ENCODE results near the gene GATA3.

GATA3 gene

DNA sequence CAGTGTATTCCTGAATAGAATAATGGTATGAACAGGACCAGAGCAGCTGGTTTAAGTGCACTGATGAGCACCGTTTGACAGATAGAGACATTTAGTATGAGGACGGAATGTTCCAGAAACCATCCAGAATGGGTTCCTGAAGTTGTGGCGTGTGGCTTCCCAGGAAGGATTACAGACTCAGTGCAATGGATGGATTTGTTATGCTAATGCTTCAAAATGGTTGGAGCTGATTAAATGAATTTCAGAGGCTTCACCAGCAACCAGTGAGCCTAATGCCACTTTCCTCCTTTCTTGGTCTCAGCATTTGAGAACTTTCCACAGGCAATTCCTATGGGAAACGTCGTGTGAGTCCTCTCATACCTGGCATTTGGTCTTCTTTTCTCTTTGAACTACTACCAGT, 9.9 kb downstream of the GATA3 start:
- DNase-seq (ENCODE audit: low read depth): no peak

DNA sequence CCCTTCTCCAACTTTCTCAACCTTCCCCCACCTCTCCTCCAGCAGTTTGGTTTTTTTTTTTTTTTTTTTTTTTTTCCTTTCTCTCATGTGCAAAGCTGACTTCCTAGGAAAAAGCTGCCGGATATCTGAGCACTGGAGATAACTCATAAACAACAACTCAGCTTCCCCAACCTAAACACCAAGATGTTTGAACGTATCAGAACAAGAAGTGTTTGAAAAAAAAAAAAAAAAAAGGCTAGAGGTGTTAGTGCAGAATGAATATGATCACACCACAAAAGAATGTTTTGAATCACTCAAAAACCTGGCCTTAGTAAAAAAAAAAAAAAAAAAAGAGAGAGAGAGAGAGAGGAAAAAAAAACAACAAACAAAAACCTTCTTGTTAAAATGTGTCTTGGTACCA, 11.2 kb downstream of the GATA3 start:
- no peak for DNase-seq (ENCODE audit: low read depth)

DNA sequence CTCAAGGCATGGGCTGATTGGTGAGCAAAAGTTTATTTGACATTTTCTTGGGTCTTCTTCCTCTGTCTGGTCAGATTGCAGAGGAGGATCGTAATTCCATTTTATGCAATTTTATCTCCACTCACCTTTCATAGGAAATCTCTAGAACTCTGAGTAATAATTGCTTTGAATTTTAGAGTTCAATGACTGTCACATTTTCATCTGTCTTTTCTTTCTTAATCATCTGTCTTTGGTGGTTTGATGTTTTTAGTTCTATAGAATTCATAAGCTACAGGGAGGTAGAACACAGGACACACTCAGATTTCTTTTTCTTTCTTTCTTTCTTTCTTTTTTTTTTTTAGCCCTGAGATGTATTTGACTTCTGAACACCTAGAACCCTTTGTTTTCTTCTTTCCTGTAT, 11.6 kb downstream of the GATA3 start:
- DNase-seq (ENCODE audit: low read depth): no peak

DNA sequence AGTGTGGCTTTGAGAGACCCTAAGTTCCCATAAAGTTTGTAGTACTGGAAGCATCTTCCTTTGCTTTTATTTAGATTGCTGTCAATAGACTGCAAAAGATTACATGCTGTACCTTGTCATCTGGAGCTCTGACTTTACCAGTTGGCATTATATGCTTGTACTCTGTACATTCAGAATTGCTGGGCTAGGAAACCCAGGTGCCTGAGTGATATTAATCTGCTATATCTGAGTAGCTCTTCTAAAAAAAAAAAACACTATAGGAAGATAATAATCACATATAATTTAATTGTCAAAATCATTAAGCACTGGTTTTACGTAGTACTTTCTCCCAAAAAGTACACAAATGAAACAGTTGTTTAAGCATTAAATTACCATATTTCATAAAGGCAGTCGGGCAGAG, 12.3 kb downstream of the GATA3 start:
- DNase-seq (ENCODE audit: low read depth): no peak

DNA sequence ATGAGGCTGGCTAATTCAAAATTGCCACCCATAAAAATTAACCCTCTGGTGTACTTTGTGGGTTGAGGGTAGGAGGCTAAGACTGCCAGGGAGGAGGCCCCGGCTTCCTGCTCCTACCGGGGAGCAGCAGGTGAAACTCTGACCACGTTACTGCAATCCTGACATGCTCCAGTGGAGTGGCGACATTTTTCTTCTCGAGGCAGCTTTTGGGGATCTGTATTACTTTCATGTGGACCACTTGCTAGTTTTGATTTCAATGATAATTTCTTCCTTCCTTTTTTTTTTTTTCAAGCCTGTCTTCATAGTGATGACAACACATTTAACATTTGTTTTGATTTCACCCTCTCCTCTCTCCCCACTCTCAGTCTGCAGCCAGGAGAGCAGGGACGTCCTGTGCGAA, 14.6 kb downstream of the GATA3 start:
- no peak for DNase-seq (ENCODE audit: low read depth)

DNA sequence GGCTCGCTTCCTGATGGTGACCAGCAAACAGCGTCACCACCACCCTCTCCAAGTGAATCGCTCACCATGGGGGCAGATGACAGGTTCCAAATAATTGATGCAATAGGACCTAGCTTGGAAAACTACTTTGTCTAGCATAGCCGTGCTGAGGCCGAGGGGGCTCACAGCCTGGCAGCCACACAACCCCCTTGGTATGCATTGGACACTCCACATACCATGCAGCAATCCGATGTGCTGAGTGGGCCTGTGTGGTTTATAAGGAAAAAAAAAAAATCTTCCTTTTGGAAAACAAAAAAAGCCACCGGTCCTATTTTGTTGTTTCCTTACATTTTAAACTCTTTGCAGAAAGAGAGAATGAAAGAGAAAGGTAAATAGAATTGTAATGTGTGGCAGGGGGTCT, 15.1 kb downstream of the GATA3 start:
- DNase-seq (ENCODE audit: low read depth): no peak

DNA sequence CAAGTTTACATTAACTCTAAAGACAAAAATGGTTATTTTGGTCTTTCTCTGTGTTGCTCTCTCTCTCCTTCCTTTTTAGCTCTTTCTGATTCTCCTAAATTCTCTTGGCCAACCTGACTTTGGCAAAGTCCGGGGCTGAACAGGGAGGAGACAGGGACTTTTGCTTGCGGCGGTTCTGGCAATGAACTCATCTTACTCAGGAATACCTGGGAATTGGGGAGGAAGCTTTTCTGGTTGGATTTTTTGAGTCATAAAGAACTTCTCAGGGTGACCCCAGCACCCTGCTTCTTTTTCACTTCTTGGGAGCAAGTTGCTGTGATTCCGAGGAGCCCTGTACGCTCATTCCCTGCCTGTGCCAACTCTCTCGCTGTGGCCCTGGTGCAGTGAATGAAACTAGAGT, 16.0 kb downstream of the GATA3 start:
- no peak for DNase-seq (ENCODE audit: low read depth)

DNA sequence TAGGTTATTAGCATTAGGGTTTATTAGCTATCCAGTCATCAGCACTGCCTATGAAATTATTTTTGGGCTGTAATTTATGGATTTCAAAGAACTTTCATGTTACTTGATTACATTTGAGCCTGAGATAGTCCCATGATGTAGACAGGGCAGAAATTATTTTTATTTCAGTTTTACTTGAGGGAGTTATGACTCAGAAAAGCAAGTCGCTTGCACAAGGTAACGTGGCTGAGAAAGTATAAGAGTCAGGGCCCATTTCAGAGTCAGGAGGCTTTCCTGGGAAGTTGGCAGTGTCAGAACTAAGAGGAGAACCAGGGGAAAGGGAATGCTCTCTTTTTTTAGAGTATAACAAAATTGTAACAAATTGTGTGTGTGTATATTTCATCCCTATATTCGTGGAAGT, 16.5 kb downstream of the GATA3 start:
- DNase-seq (ENCODE audit: low read depth): no peak

DNA sequence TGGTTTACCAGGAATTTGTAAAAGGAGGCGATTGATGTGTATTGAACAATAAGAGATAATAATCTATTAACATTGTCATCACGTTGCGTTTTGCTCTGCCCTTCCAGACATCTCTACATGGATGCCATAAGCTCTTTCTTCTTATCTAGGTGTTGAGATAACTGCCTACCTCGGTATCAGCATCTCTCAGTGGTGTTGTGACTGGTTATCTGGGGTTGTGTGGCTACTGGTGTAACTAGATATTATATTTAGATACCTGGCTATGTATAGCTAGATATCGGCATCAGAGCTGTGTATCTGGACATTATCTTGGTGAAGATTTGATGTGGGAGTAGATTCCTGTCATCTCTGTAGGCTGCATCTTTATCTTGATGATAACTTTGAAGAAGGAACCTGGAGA, 17.2 kb downstream of the GATA3 start:
- no peak for DNase-seq (ENCODE audit: low read depth)

DNA sequence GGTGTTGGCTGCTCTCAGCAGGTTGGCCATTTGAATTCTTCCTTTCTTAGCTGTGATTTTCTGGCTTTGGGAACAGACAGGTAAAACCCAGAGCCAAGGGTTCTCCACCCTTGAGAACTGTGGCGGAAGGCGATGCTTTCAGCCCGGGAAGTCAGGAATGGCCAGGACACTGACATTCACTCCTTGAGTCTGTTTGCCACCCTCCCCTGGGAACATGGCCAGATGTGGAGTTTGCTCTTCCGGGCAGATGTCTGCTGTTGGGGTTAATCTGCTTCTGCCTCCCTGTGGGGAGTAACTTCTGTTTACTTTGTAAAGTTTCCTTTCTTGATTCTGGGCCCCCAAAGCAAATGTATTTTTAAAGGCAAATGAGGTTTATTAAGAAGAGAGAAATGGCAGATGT, 17.7 kb downstream of the GATA3 start:
- no peak for DNase-seq (ENCODE audit: low read depth)

DNA sequence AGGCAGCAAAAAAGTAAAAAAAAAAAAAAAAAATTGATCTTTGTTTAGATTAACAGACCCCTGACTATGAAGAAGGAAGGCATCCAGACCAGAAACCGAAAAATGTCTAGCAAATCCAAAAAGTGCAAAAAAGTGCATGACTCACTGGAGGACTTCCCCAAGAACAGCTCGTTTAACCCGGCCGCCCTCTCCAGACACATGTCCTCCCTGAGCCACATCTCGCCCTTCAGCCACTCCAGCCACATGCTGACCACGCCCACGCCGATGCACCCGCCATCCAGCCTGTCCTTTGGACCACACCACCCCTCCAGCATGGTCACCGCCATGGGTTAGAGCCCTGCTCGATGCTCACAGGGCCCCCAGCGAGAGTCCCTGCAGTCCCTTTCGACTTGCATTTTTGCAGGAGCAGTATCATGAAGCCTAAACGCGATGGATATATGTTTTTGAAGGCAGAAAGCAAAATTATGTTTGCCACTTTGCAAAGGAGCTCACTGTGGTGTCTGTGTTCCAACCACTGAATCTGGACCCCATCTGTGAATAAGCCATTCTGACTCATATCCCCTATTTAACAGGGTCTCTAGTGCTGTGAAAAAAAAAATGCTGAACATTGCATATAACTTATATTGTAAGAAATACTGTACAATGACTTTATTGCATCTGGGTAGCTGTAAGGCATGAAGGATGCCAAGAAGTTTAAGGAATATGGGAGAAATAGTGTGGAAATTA, 19.4 kb downstream of the GATA3 start:
- DNase-seq (ENCODE audit: low read depth): no peak

DNA sequence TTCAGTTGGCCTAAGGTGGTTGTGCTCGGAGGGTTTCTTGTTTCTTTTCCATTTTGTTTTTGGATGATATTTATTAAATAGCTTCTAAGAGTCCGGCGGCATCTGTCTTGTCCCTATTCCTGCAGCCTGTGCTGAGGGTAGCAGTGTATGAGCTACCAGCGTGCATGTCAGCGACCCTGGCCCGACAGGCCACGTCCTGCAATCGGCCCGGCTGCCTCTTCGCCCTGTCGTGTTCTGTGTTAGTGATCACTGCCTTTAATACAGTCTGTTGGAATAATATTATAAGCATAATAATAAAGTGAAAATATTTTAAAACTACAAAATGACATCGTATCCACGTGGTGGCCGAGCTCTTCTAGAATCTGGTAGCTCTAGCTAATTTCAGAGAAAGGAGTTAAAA, 20.4 kb downstream of the GATA3 start:
- DNase-seq (ENCODE audit: low read depth): no peak

DNA sequence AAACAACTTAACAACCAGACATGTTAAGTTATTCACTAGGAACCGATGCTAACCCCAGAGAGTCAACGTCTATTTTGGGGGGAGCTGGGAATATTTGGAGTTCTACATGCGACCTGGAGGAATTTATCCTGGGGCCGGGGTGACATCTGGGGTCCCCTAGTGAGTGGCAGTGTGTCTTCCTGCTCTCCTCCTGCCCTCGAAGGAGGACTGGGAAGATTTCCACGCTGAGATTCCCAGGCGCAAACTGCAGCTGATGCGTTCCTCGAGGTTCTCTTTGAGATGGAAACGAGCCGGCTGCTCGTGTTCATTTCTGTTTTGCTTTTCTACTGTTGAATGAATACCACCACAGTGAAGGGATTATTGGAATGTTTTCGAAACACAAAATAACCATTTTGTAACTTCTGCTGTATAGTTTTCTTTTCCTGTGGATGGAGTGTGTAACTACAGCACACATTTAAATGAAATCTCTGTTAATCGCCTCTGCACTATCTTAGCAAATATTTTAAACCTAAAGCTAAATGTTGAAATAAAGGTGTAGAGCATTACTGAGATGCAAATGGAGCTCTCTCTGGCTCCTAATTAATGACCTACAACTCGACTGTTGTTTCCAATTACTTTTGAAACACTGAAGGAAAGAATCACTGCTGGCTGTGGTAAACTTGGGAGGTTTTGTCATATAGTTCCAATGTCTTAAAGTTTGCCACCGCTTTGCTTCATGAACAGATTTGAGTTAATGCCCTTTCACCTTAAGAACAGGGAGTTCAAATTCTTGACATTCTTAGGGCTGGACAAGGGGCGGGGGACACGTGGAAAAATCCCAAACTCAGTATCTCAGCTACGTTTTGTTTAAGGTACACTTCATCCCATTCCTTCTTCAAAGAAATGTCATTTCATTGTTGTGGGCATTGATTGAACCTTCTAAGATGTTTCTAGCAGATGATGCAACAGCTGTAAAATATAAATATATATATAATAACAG, 21.1 kb downstream of the GATA3 start:
- no peak for DNase-seq (ENCODE audit: low read depth)

DNA sequence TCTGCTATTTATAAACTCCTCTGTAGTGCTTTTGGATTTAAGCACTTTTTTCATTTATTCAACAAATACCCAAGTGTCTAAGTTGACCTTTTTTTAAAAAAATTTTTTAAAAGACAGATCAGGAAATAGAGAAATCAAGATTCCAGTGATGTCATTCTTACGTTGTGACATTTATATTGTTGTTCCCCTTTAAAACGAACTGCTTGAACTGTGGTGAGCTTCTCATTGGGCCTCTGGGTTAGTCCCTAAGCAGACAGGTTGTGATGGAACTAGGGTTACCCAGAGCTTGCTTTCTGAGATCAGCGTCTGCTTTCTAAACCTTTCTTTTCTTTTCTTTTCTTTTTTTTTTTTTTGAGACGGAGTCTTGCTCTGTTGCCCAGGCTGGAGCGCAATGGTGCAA, 22.4 kb downstream of the GATA3 start:
- DNase-seq (ENCODE audit: low read depth): no peak

DNA sequence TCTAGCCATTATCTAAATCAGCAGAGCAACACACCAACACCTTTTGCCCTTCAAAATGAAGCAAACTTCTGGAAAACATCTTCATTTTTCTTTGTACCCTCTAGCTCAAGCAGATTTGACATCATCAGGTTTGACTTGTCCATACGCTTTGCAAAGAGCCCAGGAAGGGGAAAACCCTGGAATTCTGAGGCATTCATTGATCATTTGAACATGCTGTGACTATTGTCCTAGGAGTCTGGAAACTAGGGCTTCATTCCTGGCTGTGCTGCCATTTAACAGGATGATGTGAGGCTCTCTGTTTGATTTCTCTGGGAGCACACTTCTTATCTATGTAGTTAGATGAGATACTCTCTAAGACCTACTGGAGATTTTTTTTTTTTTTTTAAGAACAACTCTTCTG, 23.5 kb downstream of the GATA3 start:
- no peak for DNase-seq (ENCODE audit: low read depth)

DNA sequence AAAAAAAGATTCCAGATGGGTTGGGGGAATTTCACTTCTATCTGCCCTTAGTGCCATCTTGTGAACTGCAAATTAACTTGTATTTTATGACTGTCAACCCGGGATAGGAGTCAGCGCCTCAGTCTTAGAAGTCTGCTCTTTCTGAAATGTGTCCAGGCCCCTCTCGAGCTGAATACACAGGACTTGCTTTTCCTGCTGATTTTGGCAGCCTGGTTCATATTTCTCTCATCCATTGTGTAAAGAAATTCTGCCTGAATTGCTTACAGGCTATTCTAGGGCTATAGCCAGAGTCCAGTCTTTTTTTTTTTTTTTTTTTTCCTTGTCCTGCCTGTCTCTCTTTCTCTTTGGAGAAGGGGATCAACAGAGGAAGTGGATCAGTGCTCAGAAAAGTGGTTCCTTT, 24.6 kb downstream of the GATA3 start:
- no peak for DNase-seq (ENCODE audit: low read depth)

DNA sequence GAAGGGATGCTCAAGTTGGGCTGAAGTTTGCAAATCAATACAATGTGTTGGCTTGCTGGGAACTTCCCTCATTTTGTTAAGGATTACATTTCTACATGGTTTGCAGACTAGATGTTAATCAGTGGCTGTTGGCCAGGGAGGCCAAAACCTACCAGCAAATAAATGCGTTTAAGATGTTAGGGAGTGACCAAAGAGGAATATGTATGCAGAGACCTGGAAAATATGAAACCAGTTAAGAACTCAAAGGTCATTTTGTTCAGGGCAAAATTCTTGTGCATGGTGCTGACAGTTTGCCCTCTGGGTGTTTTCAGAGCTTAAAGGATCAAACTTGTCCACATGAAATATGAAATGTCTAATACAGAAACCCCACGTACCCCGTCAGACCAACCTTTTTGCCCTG, 30.3 kb downstream of the GATA3 start:
- DNase-seq (ENCODE audit: low read depth): no peak

DNA sequence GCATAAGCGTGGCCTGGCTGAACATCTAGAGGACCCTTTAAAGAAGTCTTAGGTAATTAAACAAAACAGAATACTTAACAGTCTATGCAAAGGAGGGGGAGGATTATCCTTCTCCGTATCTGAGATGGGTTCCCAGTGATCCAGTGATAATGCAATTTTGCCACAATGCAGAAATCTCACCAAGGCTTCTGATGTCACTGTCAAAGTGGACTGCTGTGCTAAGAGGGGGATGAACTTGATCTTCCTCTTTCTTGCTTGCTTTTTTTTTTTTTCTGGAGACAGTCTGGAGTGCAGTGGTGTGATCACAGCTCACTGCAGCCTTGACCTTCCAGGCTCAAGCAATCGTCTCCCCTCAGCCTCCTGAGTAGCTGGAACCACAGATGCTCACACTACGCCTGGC, 30.8 kb downstream of the GATA3 start:
- DNase-seq (ENCODE audit: low read depth): no peak

DNA sequence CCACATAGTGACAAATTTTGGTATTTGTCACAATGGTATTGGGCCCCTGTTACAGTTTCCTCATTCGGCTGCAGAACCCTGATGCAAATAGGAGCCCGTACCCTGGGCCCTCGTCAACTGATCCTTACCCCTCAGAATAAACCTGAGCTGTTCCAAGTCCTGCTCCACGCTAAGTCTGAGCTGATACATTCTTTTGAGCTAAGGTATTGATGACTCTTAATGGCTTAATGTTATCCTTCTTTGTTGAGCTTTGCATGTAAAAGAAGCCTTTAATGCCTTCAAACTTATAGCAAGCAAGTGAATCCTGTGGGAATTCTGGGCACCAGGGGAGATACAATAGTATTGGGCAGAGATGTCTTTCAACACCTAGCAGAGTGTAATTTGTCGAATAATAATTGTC, 31.8 kb downstream of the GATA3 start:
- DNase-seq (ENCODE audit: low read depth): no peak

DNA sequence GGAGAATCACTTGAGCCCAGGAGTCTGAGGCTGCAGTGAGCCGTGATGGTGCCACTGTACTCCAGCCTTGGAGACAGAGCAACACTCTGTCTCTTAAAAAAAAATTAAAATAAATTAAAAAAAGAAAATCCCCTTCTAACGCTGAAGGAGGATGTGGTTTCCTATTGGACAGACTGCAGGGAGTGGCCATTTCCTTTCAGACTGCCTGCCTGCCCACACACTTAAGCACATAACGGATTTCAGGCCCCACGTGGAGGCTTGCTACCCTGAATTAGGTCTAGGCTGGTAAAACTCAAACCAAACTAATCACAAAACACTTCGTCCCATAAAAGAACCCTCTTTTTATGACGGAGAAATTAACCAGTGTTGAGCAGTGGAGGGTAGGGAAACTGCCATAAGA, 34.0 kb downstream of the GATA3 start:
- DNase-seq (ENCODE audit: low read depth): no peak

DNA sequence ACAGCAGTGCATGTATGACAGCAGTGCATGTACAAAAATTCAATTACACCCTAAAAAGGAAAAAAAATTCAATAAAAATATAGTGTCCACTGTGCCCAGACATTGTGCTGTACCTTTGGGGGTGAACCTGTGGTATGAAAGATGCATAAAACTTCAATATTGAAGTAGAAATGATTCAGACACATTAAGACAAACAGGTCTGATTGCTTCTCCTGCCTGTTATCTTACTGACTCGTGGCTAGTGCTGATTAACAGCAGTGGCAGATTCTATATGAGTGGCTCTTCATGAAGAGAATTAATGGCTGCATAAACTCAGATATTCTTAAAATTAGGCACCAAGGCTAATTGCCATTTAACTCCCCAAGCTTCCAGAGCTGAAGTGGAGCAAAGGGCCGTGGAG, 37.9 kb downstream of the GATA3 start:
- no peak for DNase-seq (ENCODE audit: low read depth)

DNA sequence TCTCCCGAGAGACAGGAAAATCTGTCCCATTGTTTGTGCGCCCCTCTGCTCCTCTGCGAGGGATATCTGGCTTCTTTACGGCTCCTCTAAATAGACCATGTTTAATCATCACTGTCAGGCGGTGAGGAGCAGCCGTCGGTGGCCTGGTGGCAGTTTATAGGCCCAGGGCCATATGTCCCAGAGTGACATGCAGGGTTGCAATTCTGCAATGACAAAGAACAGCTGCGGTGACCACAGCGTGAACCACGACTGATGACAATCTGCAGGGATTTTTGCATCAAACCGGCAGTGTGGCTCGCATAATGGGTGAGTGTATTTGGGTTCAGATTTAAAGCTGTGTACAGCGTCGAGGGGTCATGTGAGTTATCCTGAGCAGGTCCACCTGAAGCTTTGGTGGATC, 41.5 kb downstream of the GATA3 start:
- DNase-seq (ENCODE audit: low read depth): no peak

DNA sequence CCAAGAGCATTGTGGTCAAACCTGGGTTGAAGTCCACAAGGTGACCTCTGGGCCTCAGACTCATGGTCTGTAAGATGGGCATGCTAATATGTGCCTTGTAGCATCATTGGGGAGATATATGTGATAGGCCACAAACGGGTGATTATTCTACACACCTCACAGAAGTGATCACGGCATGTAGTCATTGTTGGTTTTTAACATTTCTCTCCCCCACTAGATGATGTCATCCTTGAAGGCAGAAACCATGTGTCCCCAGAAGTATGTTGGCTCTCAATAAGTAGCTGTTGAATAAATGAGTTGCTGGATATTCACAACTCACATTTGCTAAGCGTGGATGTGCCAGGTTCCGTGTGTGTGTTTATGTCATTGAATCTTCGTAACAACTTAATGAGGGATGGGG, 42.4 kb downstream of the GATA3 start:
- DNase-seq (ENCODE audit: low read depth): no peak

DNA sequence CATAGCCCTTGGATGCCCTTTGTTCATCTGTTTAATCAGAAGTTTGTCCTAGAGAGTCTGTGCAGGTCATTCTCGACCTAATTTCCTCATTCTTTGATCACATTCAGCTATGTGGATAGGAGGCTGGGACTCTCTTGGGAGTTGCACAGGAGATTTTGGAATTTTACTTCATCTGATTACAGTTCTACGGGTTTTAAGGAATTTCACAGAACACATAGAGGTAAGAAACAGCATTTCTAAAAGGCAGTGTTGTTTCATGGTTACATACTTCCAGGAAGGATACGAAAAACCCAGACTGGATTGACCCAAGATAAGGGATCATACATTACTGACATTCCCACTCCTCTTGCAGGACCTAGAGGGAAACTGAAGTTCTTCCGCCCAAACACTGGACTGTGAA, 45.9 kb downstream of the GATA3 start:
- DNase-seq (ENCODE audit: low read depth): no peak
